ENCODE measurements around the gene KCNK5. TPM values are rescaled to one million over a fixed set of nuclear protein-coding genes. Genes with fewer than 3 reads are reported as not detected.

Gene KCNK5
- total RNA-seq, 4 donors from 2014 or later, result 0.07 to 0.22 (median 0.20) TPM; not detected in 1

DNA sequence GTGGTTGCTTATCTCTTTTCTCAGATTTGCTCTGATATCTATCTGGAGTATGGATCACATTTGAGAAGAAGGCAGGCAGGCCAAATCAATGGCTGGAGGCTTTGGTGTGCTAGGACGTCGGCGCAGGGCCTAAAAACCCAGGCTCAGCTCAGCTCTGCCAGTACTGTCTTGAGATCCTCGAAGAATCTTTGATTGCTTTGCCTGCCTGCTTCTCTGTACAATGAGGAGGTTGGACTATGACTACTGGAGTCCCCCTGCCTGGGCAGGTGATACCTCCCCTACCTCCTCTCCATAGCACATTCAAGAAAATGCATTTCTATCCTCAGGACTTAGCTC, 25.1 kb downstream of the KCNK5 start:
- no peak for DNase-seq
- in situ Hi-C loops (cut with MboI; ENCODE audit: low sequenced_read_pairs in 4 of 4), result no loop called here
- no peaks in the 10 kb centered on the region for H3K4me1 ChIP-seq
- H3K9me3 ChIP-seq, result no peaks in the 10 kb centered on the region
- no peak overlapping the region for H3K27ac ChIP-seq
- ATAC-seq, result no peak
- TF ChIP-seq POLR2A (IDR thresholded peaks at IDR 0.05), result no peak
- TF ChIP-seq, protein P1, sequence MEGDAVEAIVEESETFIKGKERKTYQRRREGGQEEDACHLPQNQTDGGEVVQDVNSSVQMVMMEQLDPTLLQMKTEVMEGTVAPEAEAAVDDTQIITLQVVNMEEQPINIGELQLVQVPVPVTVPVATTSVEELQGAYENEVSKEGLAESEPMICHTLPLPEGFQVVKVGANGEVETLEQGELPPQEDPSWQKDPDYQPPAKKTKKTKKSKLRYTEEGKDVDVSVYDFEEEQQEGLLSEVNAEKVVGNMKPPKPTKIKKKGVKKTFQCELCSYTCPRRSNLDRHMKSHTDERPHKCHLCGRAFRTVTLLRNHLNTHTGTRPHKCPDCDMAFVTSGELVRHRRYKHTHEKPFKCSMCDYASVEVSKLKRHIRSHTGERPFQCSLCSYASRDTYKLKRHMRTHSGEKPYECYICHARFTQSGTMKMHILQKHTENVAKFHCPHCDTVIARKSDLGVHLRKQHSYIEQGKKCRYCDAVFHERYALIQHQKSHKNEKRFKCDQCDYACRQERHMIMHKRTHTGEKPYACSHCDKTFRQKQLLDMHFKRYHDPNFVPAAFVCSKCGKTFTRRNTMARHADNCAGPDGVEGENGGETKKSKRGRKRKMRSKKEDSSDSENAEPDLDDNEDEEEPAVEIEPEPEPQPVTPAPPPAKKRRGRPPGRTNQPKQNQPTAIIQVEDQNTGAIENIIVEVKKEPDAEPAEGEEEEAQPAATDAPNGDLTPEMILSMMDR (IDR thresholded peaks at IDR 0.05 in 4 of 5, conservative IDR thresholded peaks at IDR 0.05 in 1 of 5), result no peak
- intact Hi-C loops (cut with DNase I; ENCODE audit: low total_unique reads), result no loop called here
- no peaks in the 10 kb centered on the region for H3K27me3 ChIP-seq
- H3K4me3 ChIP-seq, result no peak overlapping the region
- no peaks in the 10 kb centered on the region for H3K36me3 ChIP-seq

DNA sequence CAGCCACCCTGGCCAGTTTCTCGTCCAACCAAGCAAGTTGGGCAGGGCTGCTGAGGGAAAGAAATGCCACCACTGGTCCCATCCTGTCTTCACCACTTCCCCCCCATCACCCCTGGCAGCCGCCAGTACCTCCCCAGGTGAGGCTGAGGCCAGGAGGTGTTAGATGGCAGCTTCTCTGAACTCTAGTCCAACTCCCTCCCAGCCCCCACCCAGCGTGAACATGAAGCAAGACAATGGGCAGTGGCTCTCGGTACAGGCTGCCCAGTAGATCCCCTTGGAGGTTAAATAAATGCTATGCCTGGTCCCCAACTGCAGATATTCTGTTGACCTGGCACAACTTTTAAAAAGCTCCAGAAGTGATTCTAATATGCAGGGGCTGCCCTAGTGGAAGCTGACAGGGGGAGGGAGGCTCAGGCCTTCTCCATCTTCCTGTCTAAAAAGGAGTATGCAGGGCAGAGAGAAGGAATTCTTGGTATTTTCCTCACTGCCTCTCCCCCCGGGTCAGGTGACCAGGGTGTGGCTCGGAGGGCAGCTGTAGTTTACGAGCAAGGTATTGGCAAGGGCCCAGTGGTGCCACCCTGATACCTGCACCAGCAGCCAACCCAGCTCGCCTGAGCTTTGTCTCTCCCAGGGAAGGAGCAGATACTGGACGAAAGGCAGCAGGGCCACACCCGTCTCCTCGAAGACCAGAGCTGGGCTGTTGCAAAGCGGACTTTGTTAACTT, 25.7 kb downstream of the KCNK5 start:
- Histone ChIP-seq H3K27ac (no peak overlapping the region), H3K36me3 (no peaks in the 10 kb centered on the region), H3K27me3 (no peaks in the 10 kb centered on the region), H3K4me1 (no peaks in the 10 kb centered on the region), H3K4me3 (no peak overlapping the region), H3K9me3 (no peaks in the 10 kb centered on the region)
- DNase-seq (no peak), ATAC-seq (no peak)
- intact Hi-C loops (cut with DNase I; ENCODE audit: low total_unique reads) (no loop called here), in situ Hi-C loops (cut with MboI; ENCODE audit: low sequenced_read_pairs in 4 of 4) (no loop called here)
- TF ChIP-seq POLR2A (IDR thresholded peaks at IDR 0.05), result no peak
- TF ChIP-seq, protein P1 (IDR thresholded peaks at IDR 0.05 in 4 of 5, conservative IDR thresholded peaks at IDR 0.05 in 1 of 5), result no peak

DNA sequence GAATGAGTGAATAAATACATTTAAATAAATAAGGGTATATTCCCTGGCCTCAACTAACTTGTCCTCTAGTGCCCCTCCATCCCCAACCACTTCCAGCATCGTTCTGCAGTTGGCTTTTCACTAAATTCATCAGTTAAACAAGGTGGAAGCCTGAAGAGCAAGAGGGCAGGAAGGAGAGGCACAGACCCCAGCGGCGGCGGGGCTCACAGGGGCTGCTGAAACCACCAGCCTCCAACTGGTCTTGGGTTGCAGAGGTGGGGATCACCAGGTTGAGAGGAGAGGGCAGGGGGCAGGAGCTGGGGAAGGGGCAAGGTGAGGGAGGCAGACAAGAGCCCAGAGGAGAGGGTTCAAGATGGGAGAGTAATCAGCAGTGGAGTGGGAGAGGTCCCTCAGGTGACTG, 27.1 kb downstream of the KCNK5 start:
- Histone ChIP-seq H3K27ac (no peak overlapping the region), H3K9me3 (no peaks in the 10 kb centered on the region), H3K4me3 (no peak overlapping the region), H3K4me1 (no peaks in the 10 kb centered on the region), H3K27me3 (no peaks in the 10 kb centered on the region), H3K36me3 (no peaks in the 10 kb centered on the region)
- in situ Hi-C loops (cut with MboI; ENCODE audit: low sequenced_read_pairs in 4 of 4), result no loop called here
- DNase-seq, result no peak
- TF ChIP-seq, protein P1 (IDR thresholded peaks at IDR 0.05 in 4 of 5, conservative IDR thresholded peaks at IDR 0.05 in 1 of 5), result no peak
- no peak for TF ChIP-seq POLR2A (IDR thresholded peaks at IDR 0.05)
- intact Hi-C loops (cut with DNase I; ENCODE audit: low total_unique reads), result no loop called here
- no peak for ATAC-seq

DNA sequence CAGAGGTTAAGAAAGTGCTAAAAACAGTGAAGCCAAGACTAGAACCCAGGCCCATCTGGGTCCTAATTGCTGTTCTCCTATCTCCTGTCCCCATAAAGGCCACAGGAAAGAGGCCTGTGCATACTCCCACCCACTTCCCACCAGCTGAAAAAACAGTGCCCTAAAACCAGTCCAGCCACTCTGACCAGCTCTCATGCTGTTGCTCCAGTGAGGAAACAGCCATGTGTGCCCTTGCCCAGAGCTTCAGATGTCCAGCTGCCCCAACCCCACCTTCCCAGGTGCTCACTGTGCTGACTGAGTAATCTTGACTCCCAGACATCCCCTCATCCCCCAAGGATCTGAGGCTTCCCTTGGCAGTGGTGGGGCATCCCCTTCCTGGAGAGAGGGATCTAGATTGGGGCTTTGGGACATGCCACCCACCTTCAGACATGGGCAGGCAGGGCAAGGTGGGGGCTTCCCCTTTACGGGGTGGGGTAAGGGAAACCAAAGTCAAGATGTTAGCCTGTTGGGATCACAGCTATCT, 28.7 kb downstream of the KCNK5 start:
- no peak for ATAC-seq
- no peaks in the 10 kb centered on the region for H3K27me3 ChIP-seq
- DNase-seq, result no peak
- intact Hi-C loops (cut with DNase I; ENCODE audit: low total_unique reads) (no loop called here), in situ Hi-C loops (cut with MboI; ENCODE audit: low sequenced_read_pairs in 4 of 4) (no loop called here)
- no peaks in the 10 kb centered on the region for H3K4me1 ChIP-seq
- H3K36me3 ChIP-seq, result no peaks in the 10 kb centered on the region
- no peaks in the 10 kb centered on the region for H3K9me3 ChIP-seq
- no peak for TF ChIP-seq POLR2A (IDR thresholded peaks at IDR 0.05)
- TF ChIP-seq, protein P1 (IDR thresholded peaks at IDR 0.05 in 4 of 5, conservative IDR thresholded peaks at IDR 0.05 in 1 of 5), result no peak
- H3K27ac ChIP-seq, result no peak overlapping the region
- H3K4me3 ChIP-seq, result no peak overlapping the region

DNA sequence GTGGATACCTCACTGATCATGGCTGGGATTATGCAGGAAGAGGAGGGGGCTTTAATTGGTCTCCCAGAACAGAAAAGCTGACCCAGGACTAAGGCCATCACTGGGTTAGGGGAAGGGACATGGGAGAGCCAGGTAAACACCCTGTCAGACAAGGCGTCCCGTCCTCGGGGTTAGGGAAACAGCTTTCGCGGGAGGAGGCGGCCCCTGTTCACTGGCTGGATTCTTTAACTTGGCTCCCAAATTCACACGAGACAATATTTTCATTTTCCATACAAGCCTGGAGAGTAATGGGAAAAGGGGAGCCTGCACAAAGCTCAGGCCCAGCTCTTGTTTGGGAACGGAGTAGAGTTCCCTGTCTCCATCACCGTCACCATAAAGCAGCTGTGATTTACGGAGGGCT, 29.3 kb downstream of the KCNK5 start:
- in situ Hi-C loops (cut with MboI; ENCODE audit: low sequenced_read_pairs in 4 of 4), result no loop called here
- DNase-seq, result no peak
- H3K27ac ChIP-seq, result no peak overlapping the region
- TF ChIP-seq, protein P1 (IDR thresholded peaks at IDR 0.05 in 4 of 5, conservative IDR thresholded peaks at IDR 0.05 in 1 of 5), result no peak
- no peak for TF ChIP-seq POLR2A (IDR thresholded peaks at IDR 0.05)
- no peaks in the 10 kb centered on the region for H3K9me3 ChIP-seq
- no peak overlapping the region for H3K4me3 ChIP-seq
- intact Hi-C loops (cut with DNase I; ENCODE audit: low total_unique reads), result no loop called here
- ATAC-seq, result no peak
- no peaks in the 10 kb centered on the region for H3K4me1 ChIP-seq
- no peaks in the 10 kb centered on the region for H3K36me3 ChIP-seq
- H3K27me3 ChIP-seq, result no peaks in the 10 kb centered on the region

Measured in gastrocnemius medialis (tissue), 4 donors.